ENCODE results near the gene RFFL. TPM values are rescaled to one million over a fixed set of nuclear protein-coding genes. Genes with fewer than 3 reads are reported as not detected.

The RFFL gene
- polyA plus RNA-seq, 1 donor from 2014 or later = 6.6 TPM

DNA sequence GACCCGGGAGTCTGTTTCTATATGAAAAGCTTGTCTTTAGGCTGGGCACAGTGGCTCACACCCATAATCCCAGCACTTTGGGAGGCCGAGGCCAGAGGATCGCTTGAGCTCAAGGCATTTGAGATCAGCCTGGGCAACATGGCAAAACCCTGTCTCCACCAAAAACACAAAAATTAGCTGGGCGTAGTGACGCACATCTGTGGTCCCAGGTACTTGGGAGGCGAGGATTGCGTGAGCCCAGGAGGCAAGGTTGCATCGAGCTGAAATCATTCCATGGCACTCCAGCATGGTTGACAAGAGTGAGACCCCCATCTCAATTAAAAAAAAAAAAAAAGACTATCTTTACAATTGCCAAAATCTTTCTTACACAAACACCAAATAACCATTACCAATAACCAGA is 22.7 kb upstream of the RFFL start:
- Histone ChIP-seq H3K4me3 (ENCODE audit: low read length) (no peak overlapping the region), H4K20me1 (ENCODE audit: insufficient read depth) (no peaks in the 10 kb centered on the region), H2AFZ (ENCODE audit: low read depth, low read length) (no peak overlapping the region), H3K9me3 (ENCODE audit: low read length) (no peaks in the 10 kb centered on the region), H3K27me3 (ENCODE audit: insufficient read depth, low read depth, low read length) (no peaks in the 10 kb centered on the region), H3K4me2 (ENCODE audit: low read length) (no peak overlapping the region), H3K9me2 (ENCODE audit: insufficient read depth, low read length) (no peaks in the 10 kb centered on the region), H3F3A (ENCODE audit: insufficient read depth, low read length, poor library complexity, severe bottlenecking) (no peaks in the 10 kb centered on the region), H3K36me3 (ENCODE audit: insufficient read depth, low read length) (no peaks in the 10 kb centered on the region), H3K27ac (ENCODE audit: low read length) (no peak overlapping the region), H3K79me2 (replicated peaks; ENCODE audit: insufficient read depth, low read length) (peaks cover 16% of the 10 kb centered on the region), H3K9ac (ENCODE audit: low read length) (no peak overlapping the region)
- TF ChIP-seq RAD21 (conservative IDR thresholded peaks at IDR 0.05) (no peak), EP300 (conservative IDR thresholded peaks at IDR 0.05; ENCODE audit: poor library complexity, severe bottlenecking) (no peak), POLR2AphosphoS5 (IDR thresholded peaks at IDR 0.05) (no peak), MXI1 (conservative IDR thresholded peaks at IDR 0.05; ENCODE audit: poor library complexity, severe bottlenecking) (no peak)
- TF ChIP-seq, protein P1, sequence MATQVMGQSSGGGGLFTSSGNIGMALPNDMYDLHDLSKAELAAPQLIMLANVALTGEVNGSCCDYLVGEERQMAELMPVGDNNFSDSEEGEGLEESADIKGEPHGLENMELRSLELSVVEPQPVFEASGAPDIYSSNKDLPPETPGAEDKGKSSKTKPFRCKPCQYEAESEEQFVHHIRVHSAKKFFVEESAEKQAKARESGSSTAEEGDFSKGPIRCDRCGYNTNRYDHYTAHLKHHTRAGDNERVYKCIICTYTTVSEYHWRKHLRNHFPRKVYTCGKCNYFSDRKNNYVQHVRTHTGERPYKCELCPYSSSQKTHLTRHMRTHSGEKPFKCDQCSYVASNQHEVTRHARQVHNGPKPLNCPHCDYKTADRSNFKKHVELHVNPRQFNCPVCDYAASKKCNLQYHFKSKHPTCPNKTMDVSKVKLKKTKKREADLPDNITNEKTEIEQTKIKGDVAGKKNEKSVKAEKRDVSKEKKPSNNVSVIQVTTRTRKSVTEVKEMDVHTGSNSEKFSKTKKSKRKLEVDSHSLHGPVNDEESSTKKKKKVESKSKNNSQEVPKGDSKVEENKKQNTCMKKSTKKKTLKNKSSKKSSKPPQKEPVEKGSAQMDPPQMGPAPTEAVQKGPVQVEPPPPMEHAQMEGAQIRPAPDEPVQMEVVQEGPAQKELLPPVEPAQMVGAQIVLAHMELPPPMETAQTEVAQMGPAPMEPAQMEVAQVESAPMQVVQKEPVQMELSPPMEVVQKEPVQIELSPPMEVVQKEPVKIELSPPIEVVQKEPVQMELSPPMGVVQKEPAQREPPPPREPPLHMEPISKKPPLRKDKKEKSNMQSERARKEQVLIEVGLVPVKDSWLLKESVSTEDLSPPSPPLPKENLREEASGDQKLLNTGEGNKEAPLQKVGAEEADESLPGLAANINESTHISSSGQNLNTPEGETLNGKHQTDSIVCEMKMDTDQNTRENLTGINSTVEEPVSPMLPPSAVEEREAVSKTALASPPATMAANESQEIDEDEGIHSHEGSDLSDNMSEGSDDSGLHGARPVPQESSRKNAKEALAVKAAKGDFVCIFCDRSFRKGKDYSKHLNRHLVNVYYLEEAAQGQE (IDR thresholded peaks at IDR 0.05; ENCODE audit: borderline replicate concordance) = no peak
- TF ChIP-seq, protein P2, sequence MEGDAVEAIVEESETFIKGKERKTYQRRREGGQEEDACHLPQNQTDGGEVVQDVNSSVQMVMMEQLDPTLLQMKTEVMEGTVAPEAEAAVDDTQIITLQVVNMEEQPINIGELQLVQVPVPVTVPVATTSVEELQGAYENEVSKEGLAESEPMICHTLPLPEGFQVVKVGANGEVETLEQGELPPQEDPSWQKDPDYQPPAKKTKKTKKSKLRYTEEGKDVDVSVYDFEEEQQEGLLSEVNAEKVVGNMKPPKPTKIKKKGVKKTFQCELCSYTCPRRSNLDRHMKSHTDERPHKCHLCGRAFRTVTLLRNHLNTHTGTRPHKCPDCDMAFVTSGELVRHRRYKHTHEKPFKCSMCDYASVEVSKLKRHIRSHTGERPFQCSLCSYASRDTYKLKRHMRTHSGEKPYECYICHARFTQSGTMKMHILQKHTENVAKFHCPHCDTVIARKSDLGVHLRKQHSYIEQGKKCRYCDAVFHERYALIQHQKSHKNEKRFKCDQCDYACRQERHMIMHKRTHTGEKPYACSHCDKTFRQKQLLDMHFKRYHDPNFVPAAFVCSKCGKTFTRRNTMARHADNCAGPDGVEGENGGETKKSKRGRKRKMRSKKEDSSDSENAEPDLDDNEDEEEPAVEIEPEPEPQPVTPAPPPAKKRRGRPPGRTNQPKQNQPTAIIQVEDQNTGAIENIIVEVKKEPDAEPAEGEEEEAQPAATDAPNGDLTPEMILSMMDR (IDR thresholded peaks at IDR 0.05; ENCODE audit: poor library complexity, severe bottlenecking) = no peak

DNA sequence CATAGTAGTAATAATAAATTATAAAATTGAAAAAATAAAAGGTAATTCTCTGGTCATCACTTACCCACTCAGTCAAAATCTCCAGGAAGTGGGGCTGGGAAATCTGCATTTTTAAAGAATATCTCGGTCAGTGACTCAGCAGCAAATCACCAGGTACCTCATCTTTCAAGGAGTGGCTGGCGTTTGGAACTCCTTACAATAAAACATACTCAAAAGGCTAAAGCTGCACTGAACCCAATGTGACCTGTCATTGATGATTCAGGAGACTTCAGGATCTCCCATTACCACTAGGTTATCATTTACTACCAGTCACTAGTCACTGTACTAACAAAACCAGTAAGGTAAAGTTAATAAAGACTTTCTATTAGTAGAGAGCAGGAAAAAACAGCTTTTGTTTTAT is 21.5 kb upstream of the RFFL start:
- no peaks in the 10 kb centered on the region for H3K36me3 ChIP-seq (ENCODE audit: insufficient read depth, low read length)
- H3F3A ChIP-seq (ENCODE audit: insufficient read depth, low read length, poor library complexity, severe bottlenecking) = no peaks in the 10 kb centered on the region
- no peaks in the 10 kb centered on the region for H3K9me2 ChIP-seq (ENCODE audit: insufficient read depth, low read length)
- no peaks in the 10 kb centered on the region for H3K9me3 ChIP-seq (ENCODE audit: low read length)
- no peaks in the 10 kb centered on the region for H4K20me1 ChIP-seq (ENCODE audit: insufficient read depth)
- H3K9ac ChIP-seq (ENCODE audit: low read length) = no peak overlapping the region
- H3K4me3 ChIP-seq (ENCODE audit: low read length) = no peak overlapping the region
- no peak for TF ChIP-seq RAD21 (conservative IDR thresholded peaks at IDR 0.05)
- TF ChIP-seq TAF1 (IDR thresholded peaks at IDR 0.05; ENCODE audit: low read depth) = no peak
- no peak for TF ChIP-seq EP300 (conservative IDR thresholded peaks at IDR 0.05; ENCODE audit: poor library complexity, severe bottlenecking)
- no peak for TF ChIP-seq POLR2AphosphoS5 (IDR thresholded peaks at IDR 0.05)
- no peak overlapping the region for H3K27ac ChIP-seq (ENCODE audit: low read length)
- no peak overlapping the region for H3K4me2 ChIP-seq (ENCODE audit: low read length)
- no peak overlapping the region for H2AFZ ChIP-seq (ENCODE audit: low read depth, low read length)
- H3K79me2 ChIP-seq (replicated peaks; ENCODE audit: insufficient read depth, low read length) = peaks cover 16% of the 10 kb centered on the region
- H3K27me3 ChIP-seq (ENCODE audit: insufficient read depth, low read depth, low read length) = no peaks in the 10 kb centered on the region

DNA sequence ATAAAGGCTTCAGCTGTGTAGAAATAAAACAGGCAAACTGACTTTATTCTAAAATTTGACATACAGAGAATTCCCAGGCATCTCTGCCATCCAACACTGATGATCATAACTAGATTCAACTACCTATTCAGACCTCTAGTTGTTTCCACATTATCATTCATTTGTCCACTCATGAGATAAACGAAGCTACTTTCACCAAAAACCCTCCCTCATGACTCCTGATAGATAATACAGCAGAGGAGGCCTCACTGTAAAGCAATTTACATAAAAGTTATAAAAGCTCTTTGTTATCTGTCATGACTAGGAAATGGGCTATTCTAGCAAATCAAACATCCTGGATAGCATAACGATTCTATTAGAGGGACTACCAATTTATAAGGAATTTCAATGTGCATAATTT is 19.6 kb upstream of the RFFL start:
- Histone ChIP-seq H3K27ac (ENCODE audit: low read length) (no peak overlapping the region), H3K9me2 (ENCODE audit: insufficient read depth, low read length) (no peaks in the 10 kb centered on the region), H3K9me3 (ENCODE audit: low read length) (no peaks in the 10 kb centered on the region), H4K20me1 (ENCODE audit: insufficient read depth) (no peaks in the 10 kb centered on the region), H3K4me3 (ENCODE audit: low read length) (no peak overlapping the region), H3F3A (ENCODE audit: insufficient read depth, low read length, poor library complexity, severe bottlenecking) (no peaks in the 10 kb centered on the region), H3K27me3 (ENCODE audit: insufficient read depth, low read depth, low read length) (no peaks in the 10 kb centered on the region), H3K4me2 (ENCODE audit: low read length) (no peak overlapping the region), H3K36me3 (ENCODE audit: insufficient read depth, low read length) (no peaks in the 10 kb centered on the region), H2AFZ (ENCODE audit: low read depth, low read length) (no peak overlapping the region), H3K79me2 (replicated peaks; ENCODE audit: insufficient read depth, low read length) (peaks cover 16% of the 10 kb centered on the region), H3K9ac (ENCODE audit: low read length) (no peak overlapping the region)
- no peak for TF ChIP-seq POLR2AphosphoS5 (IDR thresholded peaks at IDR 0.05)
- TF ChIP-seq, protein P2 (IDR thresholded peaks at IDR 0.05; ENCODE audit: poor library complexity, severe bottlenecking) = no peak
- no peak for TF ChIP-seq RAD21 (conservative IDR thresholded peaks at IDR 0.05)
- TF ChIP-seq EP300 (conservative IDR thresholded peaks at IDR 0.05; ENCODE audit: poor library complexity, severe bottlenecking) = no peak
- no peak for TF ChIP-seq TAF1 (IDR thresholded peaks at IDR 0.05; ENCODE audit: low read depth)
- TF ChIP-seq SMC3 (conservative IDR thresholded peaks at IDR 0.05; ENCODE audit: poor library complexity) = no peak
- TF ChIP-seq MXI1 (conservative IDR thresholded peaks at IDR 0.05; ENCODE audit: poor library complexity, severe bottlenecking) = no peak
- TF ChIP-seq EZH2 (IDR thresholded peaks at IDR 0.05; ENCODE audit: borderline replicate concordance, insufficient read depth, low read length, poor library complexity, severe bottlenecking) = no peak
- TF ChIP-seq, protein P1 (IDR thresholded peaks at IDR 0.05; ENCODE audit: borderline replicate concordance) = no peak

All from neural cell (in vitro differentiated cells).